A549 (cell line): ENCODE data around the gene TGFBR3.

ENCODE experiments used
- CTCF ChIP-seq: fragments of >200 bp; sonication (Bioruptor Twin); formaldehyde crosslinking; IDR thresholded peaks from 3 replicates; pipeline ENCODE4 v1.5.1; 2016
- EHMT2 ChIP-seq: fragments of 200-600 bp; sonication (generic); IDR thresholded peaks from 2 replicates; pipeline ENCODE4 v1.6.1; 2016; ENCODE audit warnings: antibody characterized with exemption, low read depth, mild to moderate bottlenecking, moderate library complexity
- JUN ChIP-seq, 2 experiments: fragments of >200 bp; sonication (Bioruptor Twin); formaldehyde crosslinking; IDR thresholded peaks; 2 replicates in 1 of 2; 3 replicates in 1 of 2; pipeline ENCODE4 v1.6.1; 2016 to 2017
- NFE2L2 ChIP-seq: fragments of 150-350 bp; conservative IDR thresholded peaks from 2 replicates; pipeline ENCODE4 v1.6.1; 2014; ENCODE audit warnings: low read length

GRCh38 chr1:91753878-91754277, 132.1 kb downstream of the TGFBR3 start:
- TF ChIP-seq CTCF (no peak), EHMT2 (no peak), NFE2L2 (no peak), JUN (IDR thresholded peaks at IDR 0.05) (no peak)
